K562 (cell line): ENCODE results near the gene AAK1. TPM values are rescaled to one million over a fixed set of nuclear protein-coding genes. Genes with fewer than 3 reads are reported as not detected.

ENCODE experiments used
- BDP1 ChIP-seq: IDR thresholded peaks from 3 replicates; pipeline ENCODE4 v1.6.1; 2011; ENCODE audit not compliant: insufficient read length, insufficient read depth
- DEAF1 ChIP-seq: fragments of 450-650 bp; formaldehyde crosslinking; IDR thresholded peaks from 2 replicates; pipeline ENCODE4 v1.4.0; 2020; ENCODE audit warnings: mild to moderate bottlenecking, moderate library complexity
- DPF2 ChIP-seq: fragments of 450-650 bp; IDR thresholded peaks from 2 replicates; pipeline ENCODE4 v1.6.1; 2016
- ELF4 ChIP-seq: fragments of 450-650 bp; formaldehyde crosslinking; IDR thresholded peaks from 2 replicates; pipeline ENCODE4 v1.4.0; 2022; ENCODE audit warnings: missing genetic modification characterization
- HMBOX1 ChIP-seq: sonication (generic); IDR thresholded peaks from 2 replicates; pipeline ENCODE4 v1.6.1; 2016
- KDM1A ChIP-seq, 2 experiments: fragments of 450-650 bp; IDR thresholded peaks; 2 replicates each; pipeline ENCODE4 v1.6.1; 2016; ENCODE audit warnings: mild to moderate bottlenecking in 2 of 2
- MLLT1 ChIP-seq, 2 experiments: fragments of 450-650 bp; IDR thresholded peaks; 2 replicates each; pipeline ENCODE4 v1.6.1; 2016
- MNT ChIP-seq, 2 experiments: fragments of 450-650 bp; conservative IDR thresholded peaks; 2 replicates each; pipeline ENCODE4 v1.6.1; 2017; ENCODE audit warnings: mild to moderate bottlenecking in 2 of 2, moderate library complexity in 2 of 2
- MTA3 ChIP-seq: fragments of 450-650 bp; formaldehyde crosslinking; IDR thresholded peaks from 2 replicates; pipeline ENCODE4 v1.6.1; 2017; ENCODE audit warnings: mild to moderate bottlenecking, borderline replicate concordance
- NFIX ChIP-seq: fragments of 250-450 bp; sonication (Bioruptor Pico); IDR thresholded peaks from 2 replicates; pipeline ENCODE4 v1.4.0; 2020; ENCODE audit warnings: low read depth, mild to moderate bottlenecking, moderate library complexity
- PBX2 ChIP-seq, 2 experiments: IDR thresholded peaks in 1 of 2; conservative IDR thresholded peaks in 1 of 2; 2 replicates each; pipeline ENCODE4 v1.6.1; 2016; ENCODE audit warnings: low read depth in 2 of 2, mild to moderate bottlenecking in 1 of 2, missing compliant biosample characterization in 1 of 2, missing genetic modification characterization in 1 of 2, moderate library complexity in 1 of 2
- SMARCE1 ChIP-seq: fragments of 450-650 bp; IDR thresholded peaks from 2 replicates; pipeline ENCODE4 v1.7.1; 2016; ENCODE audit warnings: mild to moderate bottlenecking
- STAT5B ChIP-seq: fragments of 250-450 bp; sonication (Bioruptor Pico); IDR thresholded peaks from 2 replicates; pipeline ENCODE4 v1.8.0; 2021; ENCODE audit warnings: mild to moderate bottlenecking, inconsistent platforms
- TARDBP ChIP-seq: fragments of 450-650 bp; IDR thresholded peaks from 2 replicates; pipeline ENCODE4 v1.6.1; 2016
- TSHZ1 ChIP-seq: fragments of 250-450 bp; sonication (Bioruptor Pico); IDR thresholded peaks from 2 replicates; pipeline ENCODE4 v1.4.0; 2020; ENCODE audit warnings: mild to moderate bottlenecking, moderate library complexity
- ZNF695 ChIP-seq: fragments of 450-650 bp; formaldehyde crosslinking; IDR thresholded peaks from 2 replicates; pipeline ENCODE4 v1.4.0; 2020; ENCODE audit warnings: mild to moderate bottlenecking, moderate library complexity
- ZSCAN32 ChIP-seq: fragments of 450-650 bp; formaldehyde crosslinking; IDR thresholded peaks from 2 replicates; pipeline ENCODE4 v1.4.0; 2020; ENCODE audit warnings: mild to moderate bottlenecking, moderate library complexity
- polyA plus RNA-seq, 8 experiments: library from polyadenylated mRNA; depleted of rRNA in 4 of 8; stranded (reverse) in 5 of 8; unstranded in 3 of 8; fragments of >200 nt; fragmentation: Nextera tagmentation in 2 of 8; fragmentation: Illumina TruSeq in 1 of 8; extraction: Ambion mirVana in 2 of 8; extraction: Trizol in 1 of 8; gene quantifications; 2 replicates each; pipeline versions ENCODE4 v1.2.1 to v1.2.3, GENCODE V29; 2011 to 2014; ENCODE audit warnings: inconsistent platforms in 1 of 8, missing spikeins in 1 of 8
- total RNA-seq, 7 experiments: library from RNA; depleted of rRNA in 6 of 7; stranded (reverse); fragments of >200 nt in 6 of 7; fragmentation: Illumina TruSeq in 2 of 7; extraction: Trizol in 2 of 7; gene quantifications; 2 replicates each; pipeline versions ENCODE4 v1.2.1 to v1.2.3, GENCODE V29; 2011 to 2021; ENCODE audit warnings: low replicate concordance in 1 of 7

The AAK1 gene
- total and polyA plus RNA-seq, 9 of the 15 experiments (the other 6 are each of a cell fraction or from before 2014, with no cell fraction given) = 0.89 to 17.1 (median 6.0) TPM

GRCh38 chr2:69617744-69618143 lies 25.8 kb downstream of the AAK1 start (continued):
- TF ChIP-seq TSHZ1 (CRISPR knock-in tag) (no peak), DPF2 (peak; percentile 49), PBX2 (CRISPR knock-in tag; IDR thresholded peaks at IDR 0.05; ENCODE audit: low read depth) (no peak), PBX2 (tag; conservative IDR thresholded peaks at IDR 0.05; ENCODE audit: low read depth) (peak; percentile 54), BDP1 (no peak), STAT5B (CRISPR knock-in tag) (no peak), MNT (conservative IDR thresholded peaks at IDR 0.05) (no peak), MTA3 (no peak), NFIX (CRISPR knock-in tag) (no peak), TARDBP (no peak), ELF4 (CRISPR knock-in tag) (no peak), HMBOX1 (no peak), ZSCAN32 (CRISPR knock-in tag) (no peak), DEAF1 (no peak), ZNF695 (CRISPR knock-in tag) (no peak), MLLT1 (IDR thresholded peaks at IDR 0.05) (no peak), KDM1A (IDR thresholded peaks at IDR 0.05) (peak in 1 of 2 experiments; percentile 28; a peak in 1 of 4 replicates), SMARCE1 (no peak)
